HFFc6 (cell line): ENCODE data around the gene DNAH17. TPM values are rescaled to one million over a fixed set of nuclear protein-coding genes. Genes with fewer than 3 reads are reported as not detected.
"Not testable (repeated sequence)": the region's sequence is repeated elsewhere in the genome, so short reads cannot be mapped to it uniquely, and the experiment has no call there.

Experiments
- DNase-seq: peaks from one replicate; pipeline ENCODE4 v3.0.0-alpha.2; 2018
- H3K27ac Mint-ChIP-seq: 2 replicates; pipeline ENCODE4 v1.8.0; 2020; ENCODE audit warnings: mild to moderate bottlenecking, mixed read lengths
- H3K27me3 Mint-ChIP-seq: 2 replicates; pipeline ENCODE4 v1.8.0; 2021; ENCODE audit warnings: mild to moderate bottlenecking, moderate library complexity, mixed read lengths; ENCODE audit not compliant: insufficient read depth
- H3K36me3 Mint-ChIP-seq: 2 replicates; pipeline ENCODE4 v1.8.0; 2021; ENCODE audit warnings: low read depth, mixed read lengths
- H3K4me1 Mint-ChIP-seq: 2 replicates; pipeline ENCODE4 v1.8.0; 2020; ENCODE audit warnings: low read depth, mixed read lengths
- H3K4me3 Mint-ChIP-seq: 2 replicates; pipeline ENCODE4 v1.8.0; 2020; ENCODE audit warnings: mild to moderate bottlenecking, moderate library complexity, mixed read lengths
- H3K9me3 Mint-ChIP-seq: 2 replicates; pipeline ENCODE4 v1.8.0; 2020; ENCODE audit warnings: mild to moderate bottlenecking, mixed read lengths
- total RNA-seq, 6 experiments: library from RNA; stranded (reverse); fragmentation: NEBNext Ultra II Directional; extraction: Animal tissue kit (Norgen Biotek cat#: 25700); gene quantifications; 2 replicates in 1 of 6; 3 replicates in 5 of 6; pipeline ENCODE4 v1.2.3, GENCODE V29; 2021
- TF ChIP-seq, protein P1 (sequence below): fragments of 200-600 bp; sonication (generic); IDR thresholded peaks from 2 replicates; pipeline ENCODE4 v1.5.0; 2021; ENCODE audit warnings: antibody characterized with exemption, mild to moderate bottlenecking

The DNAH17 gene
- total RNA-seq, 6 experiments from 2014 or later: not detected

DNA sequence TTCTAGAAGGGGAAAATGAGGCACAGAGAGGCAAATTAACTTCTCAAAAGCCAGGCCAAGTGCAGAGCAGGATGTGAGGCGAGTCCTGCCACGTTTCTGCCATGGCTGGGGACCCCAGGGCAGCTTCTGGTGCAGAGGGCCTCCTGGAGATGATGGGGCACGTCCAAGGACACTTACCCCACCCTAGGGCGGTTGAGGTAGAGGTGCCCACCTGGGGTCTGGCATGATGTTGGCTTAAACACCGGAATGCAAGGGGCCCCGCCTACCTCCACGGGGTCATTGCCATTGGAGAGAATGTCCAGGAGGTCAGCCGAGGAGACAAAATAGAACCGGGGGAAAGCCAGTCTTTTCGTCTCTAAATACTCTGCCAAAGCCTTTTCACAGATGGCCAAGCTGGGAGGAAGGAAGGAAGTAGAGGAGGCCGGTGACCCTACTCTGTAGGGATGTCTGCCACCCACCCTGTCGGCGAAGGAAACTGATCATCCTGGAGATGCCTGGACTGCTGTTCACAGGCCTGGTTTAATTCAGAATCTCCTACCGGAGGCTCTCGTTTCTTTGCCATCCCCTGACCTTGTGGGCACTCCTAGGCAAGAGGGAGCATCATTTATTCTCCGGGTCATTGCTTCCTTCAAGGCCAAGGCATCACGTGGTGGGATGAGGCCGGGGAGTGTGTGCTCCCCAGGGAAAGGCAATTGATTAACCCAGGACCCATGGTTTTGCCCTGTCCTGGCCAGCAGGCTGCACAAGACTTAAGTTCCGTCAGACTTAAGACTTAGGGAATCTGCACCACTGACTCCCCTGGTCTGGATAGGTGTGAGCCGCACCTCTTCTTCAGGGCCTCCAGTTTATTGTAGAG lies 70.5 kb downstream of the DNAH17 start:
- TF ChIP-seq, protein P1, sequence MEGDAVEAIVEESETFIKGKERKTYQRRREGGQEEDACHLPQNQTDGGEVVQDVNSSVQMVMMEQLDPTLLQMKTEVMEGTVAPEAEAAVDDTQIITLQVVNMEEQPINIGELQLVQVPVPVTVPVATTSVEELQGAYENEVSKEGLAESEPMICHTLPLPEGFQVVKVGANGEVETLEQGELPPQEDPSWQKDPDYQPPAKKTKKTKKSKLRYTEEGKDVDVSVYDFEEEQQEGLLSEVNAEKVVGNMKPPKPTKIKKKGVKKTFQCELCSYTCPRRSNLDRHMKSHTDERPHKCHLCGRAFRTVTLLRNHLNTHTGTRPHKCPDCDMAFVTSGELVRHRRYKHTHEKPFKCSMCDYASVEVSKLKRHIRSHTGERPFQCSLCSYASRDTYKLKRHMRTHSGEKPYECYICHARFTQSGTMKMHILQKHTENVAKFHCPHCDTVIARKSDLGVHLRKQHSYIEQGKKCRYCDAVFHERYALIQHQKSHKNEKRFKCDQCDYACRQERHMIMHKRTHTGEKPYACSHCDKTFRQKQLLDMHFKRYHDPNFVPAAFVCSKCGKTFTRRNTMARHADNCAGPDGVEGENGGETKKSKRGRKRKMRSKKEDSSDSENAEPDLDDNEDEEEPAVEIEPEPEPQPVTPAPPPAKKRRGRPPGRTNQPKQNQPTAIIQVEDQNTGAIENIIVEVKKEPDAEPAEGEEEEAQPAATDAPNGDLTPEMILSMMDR: no peak
- H3K4me1 Mint-ChIP-seq: no peaks in the 10 kb centered on the region; the same call in 1 of the 2 replicates
- no peak for DNase-seq
- no peak overlapping the region for H3K4me3 Mint-ChIP-seq
- H3K27me3 Mint-ChIP-seq: peaks cover 28% of the 10 kb centered on the region
- H3K36me3 Mint-ChIP-seq: no peaks in the 10 kb centered on the region
- no peaks in the 10 kb centered on the region for H3K9me3 Mint-ChIP-seq
- no peak overlapping the region for H3K27ac Mint-ChIP-seq

DNA sequence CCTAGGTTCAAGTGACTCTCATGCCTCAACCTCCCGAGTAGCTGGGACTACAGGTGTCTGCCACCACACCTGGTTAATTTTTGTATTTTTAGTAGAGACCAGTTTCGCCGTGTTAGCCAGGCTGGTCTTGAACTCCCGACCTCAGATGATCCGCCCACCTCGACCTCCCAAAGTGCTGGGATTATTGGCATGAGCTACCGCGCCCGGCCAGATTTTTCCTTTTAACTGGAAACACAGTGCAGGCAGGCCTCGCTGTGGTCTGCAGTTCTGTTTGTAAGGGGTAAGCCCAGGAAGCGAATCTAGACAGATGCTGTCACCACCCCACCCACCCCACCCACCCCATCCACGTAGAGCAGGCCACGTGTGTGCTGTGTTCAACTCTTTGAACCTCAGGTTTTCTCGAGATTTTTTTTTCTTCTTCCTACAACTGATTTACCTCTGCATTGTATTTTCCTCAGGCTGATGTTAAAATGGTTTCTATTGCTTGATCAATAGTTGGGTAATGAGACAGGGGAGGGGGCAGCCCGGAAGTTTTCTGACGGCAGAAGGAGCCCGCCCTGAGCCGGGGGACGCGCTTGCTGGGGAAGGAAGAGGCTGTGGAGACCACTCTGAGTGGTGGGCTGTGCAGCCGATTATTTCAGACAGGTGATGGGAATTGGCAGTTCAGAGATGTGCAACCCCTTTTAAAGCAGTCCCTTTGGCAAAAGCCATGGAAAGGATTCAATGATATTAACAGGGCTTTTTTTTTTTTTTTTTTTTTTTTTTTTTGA lies 72.9 kb downstream of the DNAH17 start:
- H3K4me1 Mint-ChIP-seq: no peaks in the 10 kb centered on the region; the same call in 1 of the 2 replicates
- no peaks in the 10 kb centered on the region for H3K9me3 Mint-ChIP-seq

DNA sequence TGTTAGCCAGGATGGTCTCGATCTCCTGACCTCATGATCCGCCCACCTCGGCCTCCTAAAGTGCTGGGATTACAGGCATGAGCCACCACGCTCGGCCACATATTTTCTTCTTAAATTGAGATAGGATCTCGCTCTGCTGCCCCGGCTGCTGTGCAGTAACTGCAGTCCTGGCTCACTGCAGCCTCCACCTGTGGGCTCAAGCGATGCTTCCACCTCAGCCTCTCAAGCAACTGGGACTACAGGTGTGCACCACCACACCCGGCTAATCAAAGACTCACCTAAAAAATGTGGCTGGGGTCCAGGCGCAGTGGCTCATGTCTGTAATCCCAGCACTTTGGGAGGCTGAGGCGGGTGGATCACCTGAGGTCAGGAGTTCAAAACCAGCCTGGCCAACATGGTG lies 73.8 kb downstream of the DNAH17 start:
- not testable (repeated sequence) for DNase-seq, H3K9me3 Mint-ChIP-seq, H3K4me3 Mint-ChIP-seq, H3K4me1 Mint-ChIP-seq, H3K36me3 Mint-ChIP-seq, H3K27ac Mint-ChIP-seq
- H3K27me3 Mint-ChIP-seq: peaks cover 28% of the 10 kb centered on the region

More for the DNA sequence above, 72.9 kb downstream of the DNAH17 start:
- no peak for DNase-seq
- Mint-ChIP-seq H3K27me3 (peaks cover 27% of the 10 kb centered on the region), H3K27ac (no peak overlapping the region), H3K4me3 (no peak overlapping the region), H3K36me3 (no peaks in the 10 kb centered on the region)
- TF ChIP-seq, protein P1: no peak

DNA sequence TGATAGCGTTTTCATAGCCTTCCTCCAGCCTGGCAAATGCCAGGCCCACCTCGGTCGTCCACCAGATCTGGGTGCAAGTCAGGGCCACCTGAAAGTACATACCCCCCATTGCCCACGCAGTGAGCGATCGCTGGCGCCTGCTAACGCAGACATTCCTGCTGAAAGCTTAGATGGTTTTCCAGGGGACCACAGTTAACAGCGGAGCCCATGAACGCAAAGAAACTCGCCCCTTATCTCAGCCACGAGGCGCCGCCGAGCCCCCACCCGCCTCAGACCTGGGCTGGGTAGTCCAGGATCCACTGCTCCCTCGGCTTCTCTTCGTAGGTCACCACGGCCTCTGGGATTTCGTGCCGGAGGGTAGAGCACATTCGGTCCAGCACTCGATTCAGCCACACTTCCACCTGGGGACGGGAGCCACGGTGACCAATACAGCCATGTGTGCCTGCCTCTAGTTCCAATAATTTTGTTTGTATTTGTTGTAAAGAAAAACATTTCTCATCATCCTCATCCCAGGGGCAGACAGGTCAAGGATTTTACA lies 74.5 kb downstream of the DNAH17 start:
- TF ChIP-seq, protein P1: no peak
- no peak overlapping the region for H3K4me3 Mint-ChIP-seq
- no peak for DNase-seq

DNA sequence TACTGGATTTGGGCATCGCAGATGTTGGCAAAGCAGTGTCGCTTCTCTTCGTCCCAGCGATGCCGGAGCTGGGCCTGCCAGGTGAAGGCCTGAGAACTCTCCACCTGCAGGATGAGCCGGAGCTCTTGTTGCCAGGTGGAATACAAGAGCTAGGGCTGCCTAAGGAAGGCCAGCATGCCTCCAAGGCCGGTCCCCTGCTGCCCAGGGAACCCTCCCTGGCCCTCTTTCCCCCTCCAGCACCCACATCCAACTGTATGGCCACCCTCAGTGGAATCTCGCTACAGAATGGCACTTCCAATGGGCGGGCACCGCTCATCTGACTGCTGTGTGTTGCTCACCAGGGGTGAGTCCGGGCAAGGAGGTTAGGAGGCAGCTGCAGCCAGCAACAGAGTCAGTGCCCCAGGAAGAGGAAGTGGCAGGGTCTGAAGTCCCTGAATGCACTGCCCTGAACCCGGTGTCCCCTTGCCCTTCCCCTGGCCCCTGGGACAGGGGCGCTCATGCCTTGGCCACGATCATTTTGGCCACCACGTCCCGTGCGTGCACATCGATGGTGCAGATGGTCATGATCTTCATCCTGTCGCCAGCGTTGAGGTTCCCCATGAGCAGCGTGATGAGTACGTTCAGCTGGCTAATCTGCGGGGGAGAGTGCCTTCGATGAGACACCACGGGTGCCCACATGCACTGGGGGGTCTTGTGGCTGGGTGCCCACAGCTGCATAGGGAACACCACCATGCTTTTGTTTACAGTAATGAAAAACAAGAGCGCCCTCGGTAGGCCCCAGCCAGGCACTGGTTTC lies 75.8 kb downstream of the DNAH17 start:
- Mint-ChIP-seq H3K36me3 (no peaks in the 10 kb centered on the region), H3K4me1 (no peaks in the 10 kb centered on the region; the same call in 1 of the 2 replicates), H3K27me3 (peaks cover 13% of the 10 kb centered on the region), H3K9me3 (no peaks in the 10 kb centered on the region), H3K4me3 (no peak overlapping the region), H3K27ac (no peak overlapping the region)
- TF ChIP-seq, protein P1: no peak
- DNase-seq: no peak

More for the DNA sequence above, 74.5 kb downstream of the DNAH17 start:
- Mint-ChIP-seq H3K27ac (no peak overlapping the region), H3K9me3 (no peaks in the 10 kb centered on the region), H3K27me3 (peaks cover 21% of the 10 kb centered on the region), H3K4me1 (no peaks in the 10 kb centered on the region; the same call in 1 of the 2 replicates), H3K36me3 (no peaks in the 10 kb centered on the region)
